ENCODE measurements around the gene FA2H. TPM values are rescaled to one million over a fixed set of nuclear protein-coding genes. Genes with fewer than 3 reads are reported as not detected.

Gene FA2H
- total and polyA plus RNA-seq, 2 experiments from 2014 or later, result 5.7 to 6.3 TPM

DNA sequence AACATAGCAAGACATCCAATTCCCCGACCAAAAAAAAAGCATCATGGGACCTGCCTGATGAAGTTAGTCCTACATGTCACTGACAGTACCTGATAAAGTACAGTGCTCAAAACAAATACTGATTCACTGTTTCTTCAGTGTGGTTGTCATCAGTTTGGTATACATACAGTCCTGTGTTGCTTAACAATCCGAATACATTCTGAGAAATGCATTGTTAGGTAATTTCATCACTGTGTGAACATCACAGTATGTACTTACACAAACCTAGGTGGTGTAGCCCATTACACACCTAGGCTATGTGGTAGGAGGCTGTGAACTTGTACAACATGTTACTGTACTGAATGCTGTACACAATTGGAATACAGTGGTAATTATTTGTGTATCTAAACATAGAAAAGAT is 19.0 kb upstream of the FA2H start:
- H3K27ac Mint-ChIP-seq, result no peak overlapping the region
- Histone ChIP-seq H3K27me3 (ENCODE audit: insufficient read depth) (no peaks in the 10 kb centered on the region), H3K27ac (ENCODE audit: low read depth) (no peak overlapping the region), H4K20me1 (replicated peaks; ENCODE audit: insufficient read depth) (peaks cover 4% of the 10 kb centered on the region; the same call in 1 of the 2 replicates), H3K4me2 (no peak overlapping the region), H3K79me2 (replicated peaks; ENCODE audit: insufficient read depth) (peaks cover 94% of the 10 kb centered on the region), H3K36me3 (ENCODE audit: insufficient read depth) (peaks cover 10% of the 10 kb centered on the region), H3K4me1 (ENCODE audit: insufficient read depth) (peaks cover 12% of the 10 kb centered on the region), H3K9me2 (ENCODE audit: insufficient read depth) (no peaks in the 10 kb centered on the region), H3F3A (replicated peaks; ENCODE audit: low read depth) (no peaks in the 10 kb centered on the region), H2AFZ (no peak overlapping the region), H3K4me3 (no peak overlapping the region)
- peaks cover 2% of the 10 kb centered on the region for H3K27me3 Mint-ChIP-seq (ENCODE audit: insufficient read depth, low read depth, poor library complexity)
- DNase-seq (ENCODE audit: low spot score), result no peak
- H3K9me3 Mint-ChIP-seq, result peaks cover 5% of the 10 kb centered on the region; the same call in 1 of the 3 replicates
- H3K4me1 Mint-ChIP-seq, result no peaks in the 10 kb centered on the region
- H3K4me3 Mint-ChIP-seq, result no peak overlapping the region
- no peak for ATAC-seq
- TF ChIP-seq STAT1 (IDR thresholded peaks at IDR 0.05; ENCODE audit: unreplicated experiment) (no peak), CREB1 (CRISPR knock-in tag; IDR thresholded peaks at IDR 0.05; ENCODE audit: low read depth) (no peak), JUNB (IDR thresholded peaks at IDR 0.05; ENCODE audit: unreplicated experiment) (no peak), ZNF331 (CRISPR knock-in tag; IDR thresholded peaks at IDR 0.05; ENCODE audit: low read depth) (no peak), EZH2 (IDR thresholded peaks at IDR 0.05; ENCODE audit: low read depth, unreplicated experiment) (no peak), ZNF114 (CRISPR knock-in tag; IDR thresholded peaks at IDR 0.05) (no peak), EZH2phosphoT487 (IDR thresholded peaks at IDR 0.05; ENCODE audit: unreplicated experiment) (no peak), POLR2AphosphoS5 (IDR thresholded peaks at IDR 0.05; ENCODE audit: low read depth) (no peak), NANOG (IDR thresholded peaks at IDR 0.05; ENCODE audit: borderline replicate concordance) (no peak)
- TF ChIP-seq, protein P1, sequence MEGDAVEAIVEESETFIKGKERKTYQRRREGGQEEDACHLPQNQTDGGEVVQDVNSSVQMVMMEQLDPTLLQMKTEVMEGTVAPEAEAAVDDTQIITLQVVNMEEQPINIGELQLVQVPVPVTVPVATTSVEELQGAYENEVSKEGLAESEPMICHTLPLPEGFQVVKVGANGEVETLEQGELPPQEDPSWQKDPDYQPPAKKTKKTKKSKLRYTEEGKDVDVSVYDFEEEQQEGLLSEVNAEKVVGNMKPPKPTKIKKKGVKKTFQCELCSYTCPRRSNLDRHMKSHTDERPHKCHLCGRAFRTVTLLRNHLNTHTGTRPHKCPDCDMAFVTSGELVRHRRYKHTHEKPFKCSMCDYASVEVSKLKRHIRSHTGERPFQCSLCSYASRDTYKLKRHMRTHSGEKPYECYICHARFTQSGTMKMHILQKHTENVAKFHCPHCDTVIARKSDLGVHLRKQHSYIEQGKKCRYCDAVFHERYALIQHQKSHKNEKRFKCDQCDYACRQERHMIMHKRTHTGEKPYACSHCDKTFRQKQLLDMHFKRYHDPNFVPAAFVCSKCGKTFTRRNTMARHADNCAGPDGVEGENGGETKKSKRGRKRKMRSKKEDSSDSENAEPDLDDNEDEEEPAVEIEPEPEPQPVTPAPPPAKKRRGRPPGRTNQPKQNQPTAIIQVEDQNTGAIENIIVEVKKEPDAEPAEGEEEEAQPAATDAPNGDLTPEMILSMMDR (conservative IDR thresholded peaks at IDR 0.05; ENCODE audit: low read depth in 2 of 2), result no peak
- TF ChIP-seq, protein P2, sequence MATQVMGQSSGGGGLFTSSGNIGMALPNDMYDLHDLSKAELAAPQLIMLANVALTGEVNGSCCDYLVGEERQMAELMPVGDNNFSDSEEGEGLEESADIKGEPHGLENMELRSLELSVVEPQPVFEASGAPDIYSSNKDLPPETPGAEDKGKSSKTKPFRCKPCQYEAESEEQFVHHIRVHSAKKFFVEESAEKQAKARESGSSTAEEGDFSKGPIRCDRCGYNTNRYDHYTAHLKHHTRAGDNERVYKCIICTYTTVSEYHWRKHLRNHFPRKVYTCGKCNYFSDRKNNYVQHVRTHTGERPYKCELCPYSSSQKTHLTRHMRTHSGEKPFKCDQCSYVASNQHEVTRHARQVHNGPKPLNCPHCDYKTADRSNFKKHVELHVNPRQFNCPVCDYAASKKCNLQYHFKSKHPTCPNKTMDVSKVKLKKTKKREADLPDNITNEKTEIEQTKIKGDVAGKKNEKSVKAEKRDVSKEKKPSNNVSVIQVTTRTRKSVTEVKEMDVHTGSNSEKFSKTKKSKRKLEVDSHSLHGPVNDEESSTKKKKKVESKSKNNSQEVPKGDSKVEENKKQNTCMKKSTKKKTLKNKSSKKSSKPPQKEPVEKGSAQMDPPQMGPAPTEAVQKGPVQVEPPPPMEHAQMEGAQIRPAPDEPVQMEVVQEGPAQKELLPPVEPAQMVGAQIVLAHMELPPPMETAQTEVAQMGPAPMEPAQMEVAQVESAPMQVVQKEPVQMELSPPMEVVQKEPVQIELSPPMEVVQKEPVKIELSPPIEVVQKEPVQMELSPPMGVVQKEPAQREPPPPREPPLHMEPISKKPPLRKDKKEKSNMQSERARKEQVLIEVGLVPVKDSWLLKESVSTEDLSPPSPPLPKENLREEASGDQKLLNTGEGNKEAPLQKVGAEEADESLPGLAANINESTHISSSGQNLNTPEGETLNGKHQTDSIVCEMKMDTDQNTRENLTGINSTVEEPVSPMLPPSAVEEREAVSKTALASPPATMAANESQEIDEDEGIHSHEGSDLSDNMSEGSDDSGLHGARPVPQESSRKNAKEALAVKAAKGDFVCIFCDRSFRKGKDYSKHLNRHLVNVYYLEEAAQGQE (IDR thresholded peaks at IDR 0.05; ENCODE audit: unreplicated experiment), result no peak
- TF ChIP-seq, protein P3, sequence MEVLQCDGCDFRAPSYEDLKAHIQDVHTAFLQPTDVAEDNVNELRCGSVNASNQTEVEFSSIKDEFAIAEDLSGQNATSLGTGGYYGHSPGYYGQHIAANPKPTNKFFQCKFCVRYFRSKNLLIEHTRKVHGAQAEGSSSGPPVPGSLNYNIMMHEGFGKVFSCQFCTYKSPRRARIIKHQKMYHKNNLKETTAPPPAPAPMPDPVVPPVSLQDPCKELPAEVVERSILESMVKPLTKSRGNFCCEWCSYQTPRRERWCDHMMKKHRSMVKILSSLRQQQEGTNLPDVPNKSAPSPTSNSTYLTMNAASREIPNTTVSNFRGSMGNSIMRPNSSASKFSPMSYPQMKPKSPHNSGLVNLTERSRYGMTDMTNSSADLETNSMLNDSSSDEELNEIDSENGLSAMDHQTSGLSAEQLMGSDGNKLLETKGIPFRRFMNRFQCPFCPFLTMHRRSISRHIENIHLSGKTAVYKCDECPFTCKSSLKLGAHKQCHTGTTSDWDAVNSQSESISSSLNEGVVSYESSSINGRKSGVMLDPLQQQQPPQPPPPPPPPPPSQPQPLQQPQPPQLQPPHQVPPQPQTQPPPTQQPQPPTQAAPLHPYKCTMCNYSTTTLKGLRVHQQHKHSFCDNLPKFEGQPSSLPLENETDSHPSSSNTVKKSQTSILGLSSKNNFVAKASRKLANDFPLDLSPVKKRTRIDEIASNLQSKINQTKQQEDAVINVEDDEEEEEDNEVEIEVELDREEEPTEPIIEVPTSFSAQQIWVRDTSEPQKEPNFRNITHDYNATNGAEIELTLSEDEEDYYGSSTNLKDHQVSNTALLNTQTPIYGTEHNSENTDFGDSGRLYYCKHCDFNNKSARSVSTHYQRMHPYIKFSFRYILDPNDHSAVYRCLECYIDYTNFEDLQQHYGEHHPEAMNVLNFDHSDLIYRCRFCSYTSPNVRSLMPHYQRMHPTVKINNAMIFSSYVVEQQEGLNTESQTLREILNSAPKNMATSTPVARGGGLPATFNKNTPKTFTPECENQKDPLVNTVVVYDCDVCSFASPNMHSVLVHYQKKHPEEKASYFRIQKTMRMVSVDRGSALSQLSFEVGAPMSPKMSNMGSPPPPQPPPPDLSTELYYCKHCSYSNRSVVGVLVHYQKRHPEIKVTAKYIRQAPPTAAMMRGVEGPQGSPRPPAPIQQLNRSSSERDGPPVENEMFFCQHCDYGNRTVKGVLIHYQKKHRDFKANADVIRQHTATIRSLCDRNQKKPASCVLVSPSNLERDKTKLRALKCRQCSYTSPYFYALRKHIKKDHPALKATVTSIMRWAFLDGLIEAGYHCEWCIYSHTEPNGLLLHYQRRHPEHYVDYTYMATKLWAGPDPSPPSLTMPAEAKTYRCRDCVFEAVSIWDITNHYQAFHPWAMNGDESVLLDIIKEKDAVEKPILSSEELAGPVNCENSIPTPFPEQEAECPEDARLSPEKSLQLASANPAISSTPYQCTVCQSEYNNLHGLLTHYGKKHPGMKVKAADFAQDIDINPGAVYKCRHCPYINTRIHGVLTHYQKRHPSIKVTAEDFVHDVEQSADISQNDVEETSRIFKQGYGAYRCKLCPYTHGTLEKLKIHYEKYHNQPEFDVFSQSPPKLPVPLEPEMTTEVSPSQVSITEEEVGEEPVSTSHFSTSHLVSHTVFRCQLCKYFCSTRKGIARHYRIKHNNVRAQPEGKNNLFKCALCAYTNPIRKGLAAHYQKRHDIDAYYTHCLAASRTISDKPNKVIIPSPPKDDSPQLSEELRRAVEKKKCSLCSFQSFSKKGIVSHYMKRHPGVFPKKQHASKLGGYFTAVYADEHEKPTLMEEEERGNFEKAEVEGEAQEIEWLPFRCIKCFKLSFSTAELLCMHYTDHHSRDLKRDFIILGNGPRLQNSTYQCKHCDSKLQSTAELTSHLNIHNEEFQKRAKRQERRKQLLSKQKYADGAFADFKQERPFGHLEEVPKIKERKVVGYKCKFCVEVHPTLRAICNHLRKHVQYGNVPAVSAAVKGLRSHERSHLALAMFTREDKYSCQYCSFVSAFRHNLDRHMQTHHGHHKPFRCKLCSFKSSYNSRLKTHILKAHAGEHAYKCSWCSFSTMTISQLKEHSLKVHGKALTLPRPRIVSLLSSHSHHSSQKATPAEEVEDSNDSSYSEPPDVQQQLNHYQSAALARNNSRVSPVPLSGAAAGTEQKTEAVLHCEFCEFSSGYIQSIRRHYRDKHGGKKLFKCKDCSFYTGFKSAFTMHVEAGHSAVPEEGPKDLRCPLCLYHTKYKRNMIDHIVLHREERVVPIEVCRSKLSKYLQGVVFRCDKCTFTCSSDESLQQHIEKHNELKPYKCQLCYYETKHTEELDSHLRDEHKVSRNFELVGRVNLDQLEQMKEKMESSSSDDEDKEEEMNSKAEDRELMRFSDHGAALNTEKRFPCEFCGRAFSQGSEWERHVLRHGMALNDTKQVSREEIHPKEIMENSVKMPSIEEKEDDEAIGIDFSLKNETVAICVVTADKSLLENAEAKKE (CRISPR knock-in tag; IDR thresholded peaks at IDR 0.05), result no peak
- TF ChIP-seq, protein P4, sequence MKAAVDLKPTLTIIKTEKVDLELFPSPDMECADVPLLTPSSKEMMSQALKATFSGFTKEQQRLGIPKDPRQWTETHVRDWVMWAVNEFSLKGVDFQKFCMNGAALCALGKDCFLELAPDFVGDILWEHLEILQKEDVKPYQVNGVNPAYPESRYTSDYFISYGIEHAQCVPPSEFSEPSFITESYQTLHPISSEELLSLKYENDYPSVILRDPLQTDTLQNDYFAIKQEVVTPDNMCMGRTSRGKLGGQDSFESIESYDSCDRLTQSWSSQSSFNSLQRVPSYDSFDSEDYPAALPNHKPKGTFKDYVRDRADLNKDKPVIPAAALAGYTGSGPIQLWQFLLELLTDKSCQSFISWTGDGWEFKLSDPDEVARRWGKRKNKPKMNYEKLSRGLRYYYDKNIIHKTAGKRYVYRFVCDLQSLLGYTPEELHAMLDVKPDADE (IDR thresholded peaks at IDR 0.05), result no peak
- no peaks in the 10 kb centered on the region for H3K36me3 Mint-ChIP-seq (ENCODE audit: low read depth)

Measured in GM23338 (cell line).